Keratinocyte (primary cell): Measurements from ENCODE around the gene SHROOM3.

ENCODE experiments used
- CTCF ChIP-seq, 3 experiments: IDR thresholded peaks in 1 of 3; conservative IDR thresholded peaks in 1 of 3; optimal IDR thresholded peaks in 1 of 3; 2 replicates in 2 of 3; 3 replicates in 1 of 3; pipeline versions ENCODE3 to v1.5.1; 2011; ENCODE audit warnings: low read length in 3 of 3, mild to moderate bottlenecking in 3 of 3, moderate library complexity in 2 of 3, control low read depth in 1 of 3, inconsistent platforms in 1 of 3; ENCODE audit not compliant: insufficient read depth in 2 of 3; ENCODE audit errors: extremely low read depth in 1 of 3
- EZH2 ChIP-seq: IDR thresholded peaks from one replicate; pipeline ENCODE4 v1.6.1; 2012; ENCODE audit warnings: inconsistent platforms, mild to moderate bottlenecking, low read length, moderate library complexity

- TF ChIP-seq CTCF (optimal IDR thresholded peaks at IDR 0.05 in 1 of 3, IDR thresholded peaks at IDR 0.05 in 1 of 3, conservative IDR thresholded peaks at IDR 0.05 in 1 of 3; ENCODE audit: extremely low read depth in 1 of 3, insufficient read depth in 2 of 3, low read length in 3 of 3) (no peak), EZH2 (no peak)
Observed at GRCh38 chr4:76453232-76453631, 18.2 kb downstream of the SHROOM3 start.
